Midbrain (tissue), 1 donor: Measurements from ENCODE around the gene NFATC3.

Experiments
- DNase-seq: peaks from one replicate; lab custom pipeline; 2025; lab: John Stamatoyannopoulos, UW

NFATC3 gene

DNA sequence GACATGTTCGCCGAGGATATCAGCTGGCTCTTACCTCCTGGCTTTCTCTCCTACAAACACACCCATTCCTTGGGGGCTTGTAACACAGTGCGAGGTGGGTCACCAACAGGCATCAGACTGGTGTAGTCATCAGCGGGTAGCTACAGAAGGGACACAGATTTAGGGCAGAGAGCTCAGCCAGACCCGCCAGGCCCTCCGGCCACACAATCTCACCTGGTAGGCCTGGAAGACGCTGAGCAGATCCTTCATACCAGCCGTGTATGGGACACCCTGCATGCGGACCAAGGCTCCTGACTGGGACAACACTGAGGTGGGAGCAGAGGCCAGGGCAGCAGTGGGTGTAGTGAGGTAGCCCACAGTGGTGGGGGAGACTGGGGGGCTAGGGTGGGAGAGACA, 145.0 kb downstream of the NFATC3 start:
- no peak for DNase-seq

DNA sequence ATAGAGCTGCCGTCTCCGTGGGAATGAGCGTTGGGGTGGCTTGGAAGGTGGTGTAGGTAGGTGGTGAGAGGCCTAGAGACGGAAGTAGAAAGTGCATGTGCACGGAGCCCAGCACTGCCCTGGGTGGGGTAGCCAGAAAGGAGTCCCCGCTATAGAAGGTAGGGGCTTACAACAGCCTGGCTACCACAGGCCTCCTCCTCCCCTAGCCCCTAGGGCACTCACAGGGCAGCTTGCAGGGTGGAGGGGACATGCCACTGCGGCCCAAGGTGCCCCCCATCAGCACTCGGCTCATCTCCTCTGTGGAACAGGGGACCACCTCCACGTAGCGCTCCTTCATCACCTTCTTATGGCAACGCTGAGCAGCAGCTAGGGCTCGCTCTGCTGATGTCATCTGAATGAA, 145.8 kb downstream of the NFATC3 start:
- DNase-seq: no peak

- no peak for DNase-seq
Observed at GRCh38 chr16:68231384-68232136, 146.4 kb downstream of the NFATC3 start.

DNA sequence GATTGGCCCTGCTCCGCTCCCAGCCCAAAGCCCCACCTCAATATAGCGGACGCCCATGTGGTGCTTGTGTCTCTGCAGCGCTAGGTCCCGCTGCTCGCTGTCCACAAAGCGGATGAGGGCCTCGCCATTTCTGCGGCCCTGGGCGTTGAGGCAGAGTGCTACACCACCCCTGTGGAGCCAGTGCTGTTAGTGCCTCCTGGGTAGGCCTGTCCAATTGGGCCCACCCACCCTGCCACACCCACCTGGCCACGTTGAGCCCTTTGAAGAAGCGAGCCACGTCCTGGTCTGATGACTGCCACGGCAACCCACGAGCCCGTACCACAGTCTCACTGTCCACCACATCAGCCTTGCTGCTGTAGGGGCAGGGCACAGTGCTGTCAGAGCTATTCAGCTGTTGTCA, 147.2 kb downstream of the NFATC3 start:
- DNase-seq: no peak

- DNase-seq: no peak
Observed at GRCh38 chr16:68233085-68233834, 148.1 kb downstream of the NFATC3 start.

DNA sequence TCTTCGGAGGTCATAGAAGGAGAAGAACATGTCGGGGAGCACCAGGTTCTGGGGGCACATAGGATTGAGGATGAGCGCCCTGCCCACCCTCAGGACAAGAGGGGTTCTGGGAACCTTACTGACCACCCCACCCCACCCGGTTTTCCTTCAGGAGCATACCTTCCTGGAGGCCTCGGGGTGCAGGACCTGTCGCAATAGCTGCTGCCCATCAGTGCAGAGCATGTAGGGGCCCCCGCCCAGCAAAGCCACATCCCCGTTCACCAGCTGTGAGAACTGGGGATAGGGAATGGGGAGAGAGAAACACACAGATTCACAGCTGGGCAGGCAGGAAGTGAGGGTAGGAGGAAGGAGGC, 148.6 kb downstream of the NFATC3 start:
- no peak for DNase-seq

DNA sequence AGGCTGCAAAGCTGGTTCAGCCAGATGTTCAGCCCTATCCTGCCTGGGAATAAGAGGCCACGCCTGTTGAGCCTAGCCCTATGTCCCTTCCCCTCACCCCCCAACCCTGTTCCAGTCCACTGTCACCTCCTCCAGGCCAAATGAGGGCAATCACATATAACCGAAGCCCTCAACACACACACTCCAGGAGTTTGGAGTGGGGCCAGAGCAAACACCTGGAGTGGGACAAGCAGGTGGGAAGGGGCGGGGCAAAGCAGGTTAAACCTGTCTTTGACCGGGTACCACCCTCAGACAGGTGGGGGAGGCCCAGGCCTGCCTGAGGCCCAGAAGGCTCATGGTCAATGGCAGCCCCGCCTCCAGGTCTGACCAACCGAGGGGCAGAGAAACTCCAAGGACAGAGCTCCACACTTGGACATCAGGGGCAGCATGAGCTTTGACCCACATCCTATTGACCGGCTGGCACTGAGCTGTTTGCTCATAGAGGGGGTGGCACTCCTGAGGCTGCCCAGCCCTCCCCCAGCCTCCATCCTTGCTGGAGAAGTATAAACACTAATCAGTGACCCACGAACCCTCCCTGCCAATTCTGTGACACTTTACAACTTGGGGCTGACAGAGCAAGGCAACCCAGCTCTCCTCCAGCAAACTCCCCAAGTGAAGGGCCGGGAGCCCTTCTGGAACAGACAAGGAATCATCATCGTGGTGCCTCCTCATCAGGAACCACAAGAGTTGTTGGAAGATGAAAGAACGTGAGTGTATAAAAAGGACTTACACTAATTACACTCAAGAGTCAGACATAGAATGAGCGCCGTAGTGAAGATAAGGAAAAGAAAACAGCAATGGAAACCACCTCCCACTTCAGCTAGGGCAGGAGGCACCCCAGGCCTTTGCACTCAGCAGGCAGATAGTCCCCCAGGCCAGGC, 149.3 kb downstream of the NFATC3 start:
- no peak for DNase-seq

DNA sequence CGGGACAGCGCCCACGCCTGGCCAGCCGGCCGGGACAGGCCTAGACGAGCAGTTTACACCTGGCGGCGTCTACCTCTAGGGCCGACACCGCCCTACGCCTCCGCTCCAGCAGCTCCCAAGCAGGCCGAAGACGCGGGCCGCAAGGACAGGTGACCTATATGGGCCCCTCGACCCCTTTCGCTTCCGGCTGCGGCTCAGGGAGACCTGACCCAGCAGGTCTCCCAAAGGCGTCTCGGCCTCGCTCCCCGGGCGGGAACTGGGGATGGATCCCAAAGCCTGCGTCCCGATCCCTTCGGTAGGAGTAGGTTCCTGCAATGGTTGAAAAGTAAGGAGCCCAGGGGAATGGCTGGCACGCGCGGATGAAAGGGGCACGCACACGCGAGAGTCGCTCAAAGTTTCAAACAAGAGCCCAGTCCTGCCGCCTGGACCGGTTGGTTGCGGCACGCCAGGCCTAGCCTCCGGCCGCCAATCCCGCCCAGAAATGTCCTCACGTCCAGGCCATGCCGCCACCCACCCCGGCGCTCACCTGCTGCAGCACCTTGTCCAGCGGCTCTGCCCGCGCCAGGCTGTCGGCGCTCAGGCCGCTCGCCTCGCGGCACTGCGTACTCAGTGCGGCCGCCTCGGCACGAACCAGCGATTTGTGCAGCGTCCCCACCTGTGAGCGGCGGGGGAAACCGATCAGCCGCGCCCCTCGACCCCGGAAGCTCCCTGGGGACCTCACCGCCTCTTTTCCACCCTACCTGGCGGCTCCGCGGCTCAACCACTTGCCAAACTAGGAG, 150.1 kb downstream of the NFATC3 start:
- no peak for DNase-seq

DNA sequence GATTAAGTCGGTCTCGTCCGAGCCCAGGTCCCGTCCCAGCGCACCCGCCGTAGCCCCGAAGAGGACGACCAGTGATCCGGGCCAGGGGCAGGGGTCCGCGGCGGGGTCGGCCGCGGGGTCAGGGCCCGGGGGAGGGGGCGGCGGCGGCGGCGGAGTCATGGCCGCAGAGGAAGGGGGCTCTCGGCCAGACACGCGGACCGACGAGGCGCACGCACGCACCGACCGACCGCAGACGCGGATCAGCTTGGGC, 150.6 kb downstream of the NFATC3 start, which contains the start of gene ESRP2:
ESRP2 (minus strand) TSS at position 241 of the 250 bp plus-strand sequence; CDS start at position 159, 82 bp downstream.
- DNase-seq: no peak

DNA sequence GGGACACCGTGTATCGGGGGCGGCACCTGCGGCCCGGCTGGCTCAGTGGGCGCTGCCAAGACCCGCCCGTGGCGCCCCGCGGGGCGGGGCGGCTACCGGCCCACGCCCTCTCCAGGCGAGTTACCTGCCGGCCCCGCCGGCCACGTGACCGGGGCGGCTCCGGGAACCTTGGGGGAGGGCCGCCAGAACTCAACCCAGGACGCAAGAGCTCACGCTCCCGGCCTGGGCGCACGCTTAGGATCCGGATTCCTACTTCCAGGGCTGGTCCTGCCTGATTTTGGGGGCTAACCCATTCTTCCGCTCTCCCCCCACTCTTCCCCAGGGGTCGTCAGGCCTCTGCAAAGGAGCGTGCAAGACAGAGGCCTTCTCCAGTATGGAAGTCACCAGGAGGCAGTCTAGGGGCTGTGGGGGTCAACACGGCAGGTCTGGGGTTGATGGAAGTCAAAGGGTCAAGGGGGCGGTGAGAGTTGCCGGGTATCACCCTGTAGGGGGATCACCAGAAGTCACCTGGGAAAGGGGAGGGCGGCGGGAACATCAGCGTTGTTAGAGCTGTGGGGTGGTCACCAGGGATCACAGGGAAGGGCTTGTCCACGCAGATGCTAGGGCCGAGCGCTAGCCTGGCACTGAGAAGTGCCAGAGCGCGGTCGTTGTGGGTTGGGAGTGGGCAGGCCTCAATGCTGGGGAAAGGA, 151.1 kb downstream of the NFATC3 start:
- DNase-seq: no peak

DNA sequence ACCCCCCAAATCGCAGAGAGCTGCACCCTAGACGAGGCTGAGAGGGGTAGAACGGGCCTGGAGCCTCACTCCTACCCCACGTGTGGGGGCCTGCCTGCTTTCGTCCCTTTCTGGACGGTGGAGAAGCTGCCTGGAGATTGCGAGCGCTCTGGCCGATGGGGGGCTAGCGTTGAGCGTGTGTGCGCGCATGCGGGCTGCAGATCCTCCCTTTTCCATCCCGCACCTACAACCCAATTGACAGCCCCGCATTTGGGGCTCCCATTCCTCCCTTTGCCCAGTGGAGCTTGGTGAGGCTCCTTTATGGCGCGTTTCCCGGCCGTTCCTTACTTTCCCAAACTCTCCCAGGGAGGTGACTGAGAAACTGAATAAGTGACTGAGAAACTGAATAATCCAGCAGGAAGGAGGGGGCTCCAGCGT, 151.7 kb downstream of the NFATC3 start:
- DNase-seq: no peak

DNA sequence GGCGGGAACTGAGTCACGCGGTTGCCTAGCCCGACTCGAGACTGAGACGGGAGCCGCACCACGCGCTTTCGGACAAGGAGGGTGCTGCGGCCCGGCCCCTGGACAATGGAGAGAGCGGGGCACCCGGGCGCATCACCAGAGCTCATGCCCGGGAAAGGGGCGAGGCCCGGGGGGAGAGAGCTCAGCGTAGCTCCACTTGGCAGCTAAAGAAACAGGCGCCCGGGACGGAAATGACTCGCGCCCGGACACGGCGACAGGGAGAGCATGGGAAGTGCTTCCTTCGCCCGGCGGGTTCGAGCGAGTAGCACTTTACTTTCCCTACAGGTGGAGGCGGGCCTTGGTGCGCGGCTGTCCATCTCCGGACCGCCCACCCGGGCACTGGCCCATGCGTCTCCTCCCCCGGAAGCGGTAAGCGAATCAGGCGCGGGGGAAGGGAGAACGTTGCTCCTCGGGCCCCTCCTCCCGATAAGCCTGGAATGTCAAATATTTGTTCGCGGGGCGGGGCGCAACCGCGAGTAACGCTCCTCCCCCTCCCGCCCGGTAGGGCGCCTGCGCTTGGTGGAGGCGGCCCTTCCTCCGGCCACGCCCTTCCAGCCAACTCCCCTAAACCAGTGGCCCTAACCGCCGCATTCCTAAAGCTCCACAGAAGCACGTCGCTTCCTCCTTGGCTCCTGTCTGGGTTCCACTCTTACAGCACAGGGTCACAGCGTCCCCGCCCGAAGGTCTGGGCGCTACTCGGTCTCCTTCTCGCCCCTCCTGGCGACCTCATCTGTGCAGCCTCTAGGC, 152.3 kb downstream of the NFATC3 start:
- peak; percentile 94 for DNase-seq

DNA sequence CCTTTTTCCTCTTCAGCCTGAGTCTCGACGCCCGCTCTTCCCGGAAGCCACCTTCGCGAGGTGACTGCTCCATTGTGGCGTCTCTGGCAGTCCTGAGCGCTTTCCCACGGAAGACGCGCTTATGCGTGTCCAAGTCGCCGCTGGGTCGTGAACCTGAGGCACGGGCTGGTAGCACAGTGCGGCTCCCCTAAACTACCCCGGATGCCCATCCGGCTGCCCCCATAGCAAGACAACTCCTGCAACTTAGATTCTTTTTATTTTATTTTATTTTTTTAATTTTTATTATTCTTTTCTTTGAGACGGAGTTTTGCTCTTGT, 152.8 kb downstream of the NFATC3 start:
- no peak for DNase-seq

- no peak for DNase-seq
Observed at GRCh38 chr16:68242085-68242484, 156.9 kb downstream of the NFATC3 start.

DNA sequence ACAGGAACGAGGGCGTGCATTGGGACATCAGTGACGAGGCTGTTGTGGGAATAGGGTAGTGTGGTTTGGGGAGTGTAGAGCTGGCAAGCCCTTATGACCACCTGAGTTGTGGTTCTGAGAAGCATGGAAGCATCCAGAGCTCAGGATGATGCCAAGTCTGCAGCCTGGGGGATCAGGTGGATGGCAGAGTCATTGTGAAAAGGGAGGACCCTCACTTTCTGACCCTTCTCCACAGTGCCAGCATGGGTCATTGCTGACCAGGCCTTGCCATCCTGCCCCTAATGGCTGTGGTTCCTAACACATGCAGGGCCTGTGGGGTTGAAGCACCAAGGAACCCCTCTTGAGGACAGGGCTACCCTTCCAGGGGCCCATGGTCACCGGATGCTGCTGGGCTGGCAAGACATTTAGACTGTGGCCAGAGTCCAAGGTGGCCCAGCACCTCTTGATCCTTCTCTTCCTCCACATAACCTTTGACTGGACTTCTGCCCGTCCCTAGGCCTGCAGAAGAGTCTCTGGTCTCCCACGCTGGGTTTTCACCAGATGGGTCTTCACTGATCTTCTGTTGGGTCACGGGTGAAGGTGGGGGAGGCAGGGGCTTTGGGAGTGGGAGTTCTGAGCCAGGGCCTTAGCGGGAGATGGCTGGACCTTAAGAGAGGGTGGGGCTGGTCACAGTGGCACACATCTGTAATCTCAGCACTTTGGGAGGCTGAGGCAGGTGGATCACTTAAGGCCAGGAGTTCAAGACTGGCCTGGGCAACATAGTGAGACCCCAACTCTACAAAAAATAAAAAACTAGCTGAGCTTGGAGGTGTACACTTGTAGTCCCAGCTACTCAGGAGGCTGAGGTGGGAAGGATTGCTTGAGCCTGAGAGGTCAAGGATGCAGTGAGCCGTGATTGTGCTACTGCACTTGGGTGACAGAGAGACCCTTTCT, 158.0 kb downstream of the NFATC3 start:
- DNase-seq: no peak

DNA sequence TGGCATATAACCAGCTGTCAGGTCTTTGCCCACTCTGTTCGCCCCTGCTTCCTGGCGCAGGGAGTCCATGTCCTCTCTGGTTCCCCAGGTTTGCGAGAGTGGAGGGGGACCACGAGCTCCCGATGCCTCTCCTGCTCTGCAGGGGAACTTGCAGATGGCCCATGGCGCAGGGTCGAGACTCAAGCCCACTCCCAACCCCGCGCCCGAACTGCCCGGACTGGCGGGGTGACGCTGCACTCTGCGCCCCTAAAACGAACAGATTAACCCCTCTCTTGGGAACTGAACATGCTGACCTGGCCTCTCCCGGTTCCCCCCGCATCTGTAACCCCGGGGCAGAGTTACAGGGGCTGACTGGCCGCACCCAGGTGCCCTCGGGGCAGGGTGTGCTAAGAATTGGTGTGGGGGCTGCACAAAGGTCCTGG, 159.3 kb downstream of the NFATC3 start:
- DNase-seq: no peak

DNA sequence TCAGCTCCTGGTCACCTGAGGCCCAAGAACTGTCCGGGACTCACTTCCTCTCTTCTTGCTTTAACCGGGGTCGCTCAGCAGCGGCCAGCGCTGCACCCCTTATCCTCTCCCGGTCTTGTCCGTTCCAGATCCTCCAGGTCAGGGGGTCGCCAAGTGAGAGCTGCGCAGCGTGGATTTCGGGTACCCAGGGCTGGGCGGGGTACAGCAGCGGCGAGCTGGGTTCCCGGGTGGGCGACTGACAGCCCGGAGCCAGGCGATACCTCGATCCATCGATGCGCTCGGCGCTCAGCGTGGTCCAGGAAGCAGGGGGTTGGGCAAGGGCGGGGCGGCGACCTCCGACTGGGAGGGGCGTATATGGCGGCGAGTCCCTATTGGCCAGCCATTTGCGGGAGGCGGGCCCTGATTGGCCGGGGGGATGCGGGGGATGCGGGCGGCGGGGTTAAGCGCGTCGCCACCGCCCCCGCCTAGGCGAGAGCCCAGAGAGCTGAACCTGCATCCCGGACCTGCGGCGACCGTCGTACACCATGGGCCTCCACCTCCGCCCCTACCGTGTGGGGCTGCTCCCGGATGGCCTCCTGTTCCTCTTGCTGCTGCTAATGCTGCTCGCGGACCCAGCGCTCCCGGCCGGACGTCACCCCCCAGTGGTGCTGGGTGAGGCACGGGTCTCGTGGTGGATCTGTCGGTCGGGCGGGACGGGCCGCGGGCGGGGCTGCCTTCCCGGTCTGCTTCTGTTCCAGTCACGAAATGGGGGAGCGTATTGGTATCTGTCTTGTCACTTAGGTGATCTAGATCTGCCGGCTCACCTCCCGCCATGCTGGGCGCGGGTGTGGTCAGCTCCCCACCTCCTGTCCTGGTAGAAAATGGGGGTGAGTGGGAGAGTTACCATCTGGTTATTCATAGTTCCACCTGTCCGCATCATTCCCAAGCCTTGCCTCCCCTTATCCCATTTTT, 160.0 kb downstream of the NFATC3 start, which contains the start of gene PLA2G15:
PLA2G15 (plus strand) TSS at position 471 of the 951 bp plus-strand sequence; CDS start at position 525, 54 bp downstream.
- peak; percentile 93 for DNase-seq

GRCh38 chr16:68246121-68246520, 161.0 kb downstream of the NFATC3 start:
- DNase-seq: no peak
